Karpas-422 (cell line): ENCODE results near the gene ATP13A2. TPM values are rescaled to one million over a fixed set of nuclear protein-coding genes. Genes with fewer than 3 reads are reported as not detected.

Experiments used
- DNase-seq: peaks from one replicate; pipeline ENCODE4 v3.0.0-alpha.2; 2015
- H2AFZ ChIP-seq: fragments of 200-600 bp; sonication (generic); 2 replicates; pipeline ENCODE4 v1.6.1; 2014; ENCODE audit warnings: antibody characterized with exemption, low read length, mixed read lengths
- H3K27ac ChIP-seq: fragments of 200-600 bp; sonication (generic); 2 replicates; pipeline ENCODE4 v1.5.1; 2014; ENCODE audit warnings: mild to moderate bottlenecking, low read length, moderate library complexity
- H3K27me3 ChIP-seq: fragments of 200-600 bp; sonication (generic); 2 replicates; pipeline ENCODE4 v1.6.1; 2014; ENCODE audit warnings: low read length, mixed read lengths
- H3K36me3 ChIP-seq: fragments of 200-600 bp; sonication (generic); 2 replicates; pipeline ENCODE4 v1.6.1; 2014; ENCODE audit warnings: low read length, mixed read lengths; ENCODE audit not compliant: insufficient read depth
- H3K4me1 ChIP-seq: fragments of 200-600 bp; sonication (generic); 2 replicates; pipeline ENCODE4 v1.6.1; 2014; ENCODE audit warnings: mild to moderate bottlenecking, low read length, mixed read lengths
- H3K4me2 ChIP-seq: fragments of 200-600 bp; sonication (generic); 2 replicates; pipeline ENCODE4 v1.6.1; 2014; ENCODE audit warnings: low read length, low read depth, mild to moderate bottlenecking; ENCODE audit not compliant: poor library complexity, severe bottlenecking
- H3K4me3 ChIP-seq: fragments of 200-600 bp; sonication (generic); 2 replicates; pipeline ENCODE4 v1.5.1; 2014; ENCODE audit warnings: mild to moderate bottlenecking, antibody characterized with exemption, low read length, mixed read lengths
- H3K79me2 ChIP-seq: fragments of 200-600 bp; sonication (generic); 2 replicates; pipeline ENCODE4 v1.6.1; 2014; ENCODE audit warnings: mild to moderate bottlenecking, low read length, mixed read lengths
- H3K9ac ChIP-seq: fragments of 200-600 bp; sonication (generic); 2 replicates; pipeline ENCODE4 v1.6.0; 2014; ENCODE audit warnings: low read length
- H3K9me2 ChIP-seq: fragments of 200-600 bp; sonication (generic), shearing (Covaris generic); replicated peaks from 2 replicates; pipeline ENCODE4 v1.6.0; 2014; ENCODE audit warnings: mild to moderate bottlenecking, low read length, moderate library complexity; ENCODE audit not compliant: insufficient read depth
- H3K9me3 ChIP-seq: fragments of 300-700, 200-600 bp; sonication (generic); 2 replicates; pipeline ENCODE4 v1.6.1; 2014; ENCODE audit warnings: low read length, mixed read lengths
- H4K20me1 ChIP-seq: fragments of 200-600 bp; sonication (generic); 2 replicates; pipeline ENCODE4 v1.6.1; 2014; ENCODE audit warnings: mild to moderate bottlenecking, antibody characterized with exemption, low read length, low read depth; ENCODE audit not compliant: insufficient read depth
- total RNA-seq: library from RNA; depleted of rRNA; stranded (reverse); fragments of >200 nt; shearing (Covaris generic); gene quantifications from 2 replicates; pipeline ENCODE4 v1.2.3, GENCODE V29; 2014; ENCODE audit warnings: low replicate concordance

The ATP13A2 gene
- total RNA-seq, 1 experiment from 2014 or later, result 13.6 TPM

DNA sequence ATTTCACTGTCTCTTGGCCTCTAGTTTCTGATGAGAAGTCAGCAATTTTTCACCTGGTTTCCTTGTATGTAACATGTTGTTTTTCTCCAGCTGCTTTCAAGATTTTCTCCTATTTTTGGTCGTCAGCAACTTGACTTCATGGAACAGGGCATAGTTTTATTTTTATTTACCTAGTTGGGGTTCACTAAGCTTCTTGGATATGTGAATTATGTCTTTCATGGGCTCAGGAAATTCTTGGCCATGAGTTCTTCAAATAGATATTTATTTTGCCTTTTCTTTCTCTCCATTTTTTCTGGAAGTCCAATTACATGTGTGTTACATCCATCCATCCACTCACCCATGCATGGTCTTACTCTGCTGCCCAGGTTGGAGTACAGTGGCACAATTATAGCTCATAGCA lies 28.4 kb upstream of the ATP13A2 start:
- no peak overlapping the region for H3K9ac ChIP-seq
- H3K27me3 ChIP-seq, result no peaks in the 10 kb centered on the region
- no peak overlapping the region for H3K27ac ChIP-seq
- H3K9me3 ChIP-seq, result no peaks in the 10 kb centered on the region
- H3K36me3 ChIP-seq, result peaks cover 38% of the 10 kb centered on the region; the same call in 1 of the 2 replicates
- H3K79me2 ChIP-seq, result peaks cover 56% of the 10 kb centered on the region
- H2AFZ ChIP-seq, result no peak overlapping the region
- no peak for DNase-seq
- H3K4me3 ChIP-seq, result no peak overlapping the region
- H3K9me2 ChIP-seq, result no peaks in the 10 kb centered on the region
- no peak overlapping the region for H3K4me2 ChIP-seq
- H3K4me1 ChIP-seq, result peaks cover 3% of the 10 kb centered on the region; the same call in 1 of the 2 replicates
- H4K20me1 ChIP-seq, result no peaks in the 10 kb centered on the region

DNA sequence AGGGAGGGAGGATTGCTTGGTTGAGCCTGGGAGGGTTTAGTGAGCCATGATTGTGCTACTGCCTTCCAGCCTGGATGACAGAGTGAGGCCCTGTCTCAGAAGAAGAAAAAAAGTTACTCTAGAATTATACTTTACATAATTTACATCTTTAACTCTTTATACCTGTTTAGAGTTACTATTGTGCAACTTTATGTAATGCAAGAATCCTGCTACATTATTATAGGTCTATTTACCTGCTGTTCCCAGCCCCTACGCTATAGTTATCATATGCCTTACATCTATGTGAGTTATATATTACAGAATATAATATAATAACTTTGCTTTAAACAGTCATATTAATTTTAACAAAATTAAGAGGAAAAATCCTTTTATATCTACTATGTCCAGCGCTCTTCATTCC lies 27.8 kb upstream of the ATP13A2 start:
- H3K27me3 ChIP-seq, result no peaks in the 10 kb centered on the region
- no peaks in the 10 kb centered on the region for H4K20me1 ChIP-seq
- no peak overlapping the region for H3K9ac ChIP-seq
- H3K36me3 ChIP-seq, result peaks cover 38% of the 10 kb centered on the region; the same call in 1 of the 2 replicates
- no peak overlapping the region for H3K27ac ChIP-seq
- no peak for DNase-seq
- H3K4me2 ChIP-seq, result no peak overlapping the region
- H3K9me2 ChIP-seq, result no peaks in the 10 kb centered on the region
- H2AFZ ChIP-seq, result no peak overlapping the region
- H3K79me2 ChIP-seq, result peaks cover 56% of the 10 kb centered on the region
- H3K4me1 ChIP-seq, result peaks cover 3% of the 10 kb centered on the region; the same call in 1 of the 2 replicates
- H3K9me3 ChIP-seq, result no peaks in the 10 kb centered on the region
- no peak overlapping the region for H3K4me3 ChIP-seq

DNA sequence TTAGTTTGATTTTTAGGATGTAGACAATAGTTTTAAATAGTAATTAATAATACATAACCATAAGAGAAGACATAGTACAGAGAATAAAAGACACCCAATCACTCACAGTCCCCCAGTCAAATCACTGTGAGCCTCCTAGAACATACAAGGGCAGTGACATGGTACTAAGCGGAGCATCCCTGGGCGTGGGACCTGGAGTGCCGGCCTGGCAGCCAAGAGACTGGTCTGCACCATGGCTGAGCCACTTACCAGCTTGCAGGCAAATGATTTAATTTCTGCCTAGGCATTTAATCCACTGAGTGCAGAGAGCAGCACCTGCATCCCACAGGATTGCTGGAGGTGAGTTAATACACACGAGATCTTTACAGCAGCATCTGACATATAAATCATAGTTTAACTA lies 21.8 kb upstream of the ATP13A2 start:
- peaks cover 28% of the 10 kb centered on the region; the same call in 1 of the 2 replicates for H3K36me3 ChIP-seq

DNA sequence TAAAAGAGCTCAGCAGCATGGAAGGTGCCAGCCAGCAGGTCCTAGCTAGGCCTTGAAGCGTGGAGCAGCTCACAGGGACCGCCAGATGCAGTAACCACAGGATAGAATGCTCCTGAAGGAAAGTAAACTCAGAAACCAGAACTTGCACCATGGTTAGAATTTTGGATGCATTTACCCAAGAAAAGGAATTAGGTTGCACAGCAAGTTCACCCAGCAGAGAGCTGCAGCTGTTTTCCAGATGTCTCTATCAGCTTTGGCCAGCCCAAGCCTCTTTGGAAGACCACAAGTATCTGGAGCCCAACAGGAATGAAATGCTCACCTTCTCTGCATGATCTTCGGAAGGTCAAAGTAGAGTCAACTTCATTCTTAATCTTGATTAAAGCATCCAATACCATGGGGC lies 21.0 kb upstream of the ATP13A2 start:
- peaks cover 6% of the 10 kb centered on the region; the same call in 1 of the 2 replicates for H4K20me1 ChIP-seq
- no peak overlapping the region for H2AFZ ChIP-seq
- no peak for DNase-seq
- no peak overlapping the region for H3K4me3 ChIP-seq
- H3K27ac ChIP-seq, result no peak overlapping the region
- peaks cover 37% of the 10 kb centered on the region for H3K79me2 ChIP-seq
- no peak overlapping the region for H3K4me2 ChIP-seq
- no peaks in the 10 kb centered on the region for H3K9me2 ChIP-seq
- no peaks in the 10 kb centered on the region for H3K27me3 ChIP-seq
- no peak overlapping the region for H3K9ac ChIP-seq
- H3K36me3 ChIP-seq, result peaks cover 31% of the 10 kb centered on the region; the same call in 1 of the 2 replicates
- no peaks in the 10 kb centered on the region for H3K4me1 ChIP-seq
- no peaks in the 10 kb centered on the region for H3K9me3 ChIP-seq

More for the DNA sequence above, 21.8 kb upstream of the ATP13A2 start:
- H3K4me3 ChIP-seq, result no peak overlapping the region
- no peak overlapping the region for H3K27ac ChIP-seq
- H2AFZ ChIP-seq, result no peak overlapping the region
- H4K20me1 ChIP-seq, result peaks cover 6% of the 10 kb centered on the region; the same call in 1 of the 2 replicates
- no peak overlapping the region for H3K4me2 ChIP-seq
- H3K4me1 ChIP-seq, result peaks cover 3% of the 10 kb centered on the region; the same call in 1 of the 2 replicates
- no peaks in the 10 kb centered on the region for H3K27me3 ChIP-seq
- peaks cover 43% of the 10 kb centered on the region for H3K79me2 ChIP-seq
- no peaks in the 10 kb centered on the region for H3K9me3 ChIP-seq
- H3K9ac ChIP-seq, result no peak overlapping the region
- H3K9me2 ChIP-seq, result no peaks in the 10 kb centered on the region
- DNase-seq, result no peak

DNA sequence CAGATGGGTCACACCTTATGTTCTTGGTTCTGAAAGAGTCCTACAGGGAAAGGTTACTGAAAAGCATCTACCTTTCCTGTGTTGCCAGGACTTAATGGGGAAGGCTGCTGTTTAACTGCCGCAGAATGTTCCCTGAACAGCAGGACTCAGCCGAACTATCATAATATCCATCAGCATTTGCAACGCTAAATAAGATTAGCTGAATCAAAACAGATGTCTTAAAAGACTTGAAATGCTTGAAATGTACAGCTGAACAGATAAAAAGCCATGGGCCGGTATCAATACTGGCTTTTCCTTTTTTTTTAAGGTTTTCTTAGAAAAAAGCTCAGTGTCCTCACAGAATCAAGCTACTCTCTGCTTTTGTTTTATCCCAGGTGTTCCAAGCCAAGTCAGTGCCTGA lies 19.7 kb upstream of the ATP13A2 start:
- H3K79me2 ChIP-seq, result peaks cover 31% of the 10 kb centered on the region
- no peak overlapping the region for H2AFZ ChIP-seq
- H3K9me2 ChIP-seq, result no peaks in the 10 kb centered on the region
- no peak for DNase-seq
- no peaks in the 10 kb centered on the region for H3K4me1 ChIP-seq
- H3K9ac ChIP-seq, result no peak overlapping the region
- H3K27me3 ChIP-seq, result no peaks in the 10 kb centered on the region
- H3K9me3 ChIP-seq, result no peaks in the 10 kb centered on the region
- peaks cover 31% of the 10 kb centered on the region; the same call in 1 of the 2 replicates for H3K36me3 ChIP-seq
- H3K4me2 ChIP-seq, result no peak overlapping the region
- H3K27ac ChIP-seq, result no peak overlapping the region
- H4K20me1 ChIP-seq, result peaks cover 6% of the 10 kb centered on the region; the same call in 1 of the 2 replicates
- no peak overlapping the region for H3K4me3 ChIP-seq

GRCh38 chr1:17030206-17030605 lies 18.5 kb upstream of the ATP13A2 start:
- Histone ChIP-seq H3K4me1 (no peaks in the 10 kb centered on the region), H2AFZ (no peak overlapping the region), H3K27me3 (no peaks in the 10 kb centered on the region), H3K9me3 (no peaks in the 10 kb centered on the region), H3K9me2 (no peaks in the 10 kb centered on the region), H3K27ac (no peak overlapping the region), H3K36me3 (peaks cover 37% of the 10 kb centered on the region; the same call in 1 of the 2 replicates), H3K4me3 (no peak overlapping the region), H3K4me2 (no peak overlapping the region), H4K20me1 (peaks cover 6% of the 10 kb centered on the region; the same call in 1 of the 2 replicates), H3K79me2 (peaks cover 22% of the 10 kb centered on the region), H3K9ac (no peak overlapping the region)
- DNase-seq, result no peak

- DNase-seq, result no peak
Measured at GRCh38 chr1:17028662-17029188, 17.0 kb upstream of the ATP13A2 start.

DNA sequence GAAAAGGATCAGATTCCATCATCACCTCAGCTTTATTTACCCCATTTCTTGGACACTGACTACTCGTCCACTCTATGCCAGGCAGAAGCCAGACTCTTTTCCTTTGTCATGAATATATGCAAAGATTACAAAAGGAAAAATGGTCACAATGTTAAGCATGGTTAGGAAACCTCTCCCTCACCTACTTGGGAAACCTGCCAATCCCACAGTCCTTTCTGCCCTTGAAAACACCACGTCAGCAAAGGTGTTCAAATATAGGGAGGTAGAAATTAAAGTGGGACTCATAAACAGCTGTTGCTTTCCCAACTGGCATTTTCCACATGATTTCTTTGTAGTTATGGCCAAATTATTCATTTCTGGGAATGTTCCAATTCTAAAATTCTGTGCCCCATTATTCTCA lies 16.2 kb upstream of the ATP13A2 start:
- H2AFZ ChIP-seq, result no peak overlapping the region
- no peak overlapping the region for H3K9ac ChIP-seq
- no peak for DNase-seq
- no peak overlapping the region for H3K4me3 ChIP-seq
- no peaks in the 10 kb centered on the region for H4K20me1 ChIP-seq
- peaks cover 41% of the 10 kb centered on the region for H3K36me3 ChIP-seq
- H3K9me2 ChIP-seq, result no peaks in the 10 kb centered on the region
- H3K27ac ChIP-seq, result no peak overlapping the region
- H3K9me3 ChIP-seq, result no peaks in the 10 kb centered on the region
- H3K79me2 ChIP-seq, result peaks cover 5% of the 10 kb centered on the region
- H3K4me1 ChIP-seq, result no peaks in the 10 kb centered on the region
- H3K4me2 ChIP-seq, result no peak overlapping the region
- H3K27me3 ChIP-seq, result no peaks in the 10 kb centered on the region

More at GRCh38 chr1:17028662-17029188, 17.0 kb upstream of the ATP13A2 start:
- peaks cover 11% of the 10 kb centered on the region for H3K79me2 ChIP-seq
- no peaks in the 10 kb centered on the region for H3K27me3 ChIP-seq
- no peak overlapping the region for H3K9ac ChIP-seq
- H3K9me2 ChIP-seq, result no peaks in the 10 kb centered on the region
- peaks cover 4% of the 10 kb centered on the region; the same call in 1 of the 2 replicates for H4K20me1 ChIP-seq
- peaks cover 40% of the 10 kb centered on the region for H3K36me3 ChIP-seq
- H3K4me1 ChIP-seq, result no peaks in the 10 kb centered on the region
- H3K27ac ChIP-seq, result no peak overlapping the region
- H3K9me3 ChIP-seq, result no peaks in the 10 kb centered on the region
- H3K4me2 ChIP-seq, result no peak overlapping the region
- H2AFZ ChIP-seq, result no peak overlapping the region
- H3K4me3 ChIP-seq, result no peak overlapping the region
